SK-N-SH treated with all-trans-retinoic acid at 6 μM for 48 hours (cell line): ENCODE results near the gene CACNB2.

ENCODE experiments used
- ARNTL ChIP-seq: fragments of 450-650 bp; formaldehyde crosslinking; IDR thresholded peaks from 2 replicates; pipeline ENCODE4 v1.5.0; 2020; ENCODE audit warnings: low read depth, mild to moderate bottlenecking, moderate library complexity, borderline replicate concordance
- BACH2 ChIP-seq: fragments of 250-450 bp; sonication (Bioruptor Pico); IDR thresholded peaks from 2 replicates; pipeline ENCODE4 v1.9.0; 2021; ENCODE audit warnings: mild to moderate bottlenecking, borderline replicate concordance
- TCF4 ChIP-seq: fragments of 250-450 bp; sonication (Bioruptor Pico); IDR thresholded peaks from 2 replicates; pipeline ENCODE4 v1.8.0; 2021; ENCODE audit warnings: mild to moderate bottlenecking, moderate library complexity, borderline replicate concordance
- TOX ChIP-seq: fragments of 250-450 bp; sonication (Bioruptor Pico); IDR thresholded peaks from 2 replicates; pipeline ENCODE4 v1.8.0; 2021; ENCODE audit warnings: mild to moderate bottlenecking, moderate library complexity, borderline replicate concordance
- ZFP30 ChIP-seq: fragments of 450-650 bp; formaldehyde crosslinking; IDR thresholded peaks from 2 replicates; pipeline ENCODE4 v1.5.0; 2022; ENCODE audit warnings: mild to moderate bottlenecking, moderate library complexity
- TF ChIP-seq, protein P1 (sequence below): fragments of 250-450 bp; sonication (Bioruptor Pico); IDR thresholded peaks from 2 replicates; pipeline ENCODE4 v1.8.0; 2020; ENCODE audit warnings: mild to moderate bottlenecking, moderate library complexity, borderline replicate concordance
- TF ChIP-seq, protein P2 (sequence below): fragments of 250-450 bp; sonication (Bioruptor Pico); IDR thresholded peaks from 2 replicates; pipeline ENCODE4 v1.5.1; 2020; ENCODE audit warnings: low read depth, mild to moderate bottlenecking, moderate library complexity
- TF ChIP-seq, protein P3 (sequence below): fragments of 250-450 bp; sonication (Bioruptor Pico); IDR thresholded peaks from 2 replicates; pipeline ENCODE4 v1.5.0; 2020; ENCODE audit warnings: mild to moderate bottlenecking, moderate library complexity

DNA sequence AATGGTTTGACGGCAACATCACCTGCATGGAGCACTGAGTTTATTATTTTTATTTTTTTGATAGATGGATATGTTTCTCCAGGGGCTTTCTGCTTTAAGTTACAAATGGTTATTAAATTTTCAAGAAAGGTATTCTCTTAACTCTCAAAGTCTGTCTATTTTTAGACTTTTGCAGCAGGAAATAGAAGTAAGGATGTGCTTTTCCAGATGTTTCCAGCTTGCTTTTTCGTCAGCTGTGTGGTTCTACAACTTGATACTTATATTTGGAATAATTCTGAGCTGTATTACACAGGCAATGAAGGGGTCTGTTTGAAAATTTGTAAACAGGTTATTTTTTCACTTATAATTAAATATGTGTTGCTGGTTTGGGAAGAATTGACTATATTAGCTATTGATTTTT lies 69.0 kb downstream of the CACNB2 start:
- no peak for TF ChIP-seq ZFP30
- TF ChIP-seq BACH2 (CRISPR knock-in tag) = no peak
- no peak for TF ChIP-seq ARNTL (CRISPR knock-in tag)
- TF ChIP-seq, protein P1, sequence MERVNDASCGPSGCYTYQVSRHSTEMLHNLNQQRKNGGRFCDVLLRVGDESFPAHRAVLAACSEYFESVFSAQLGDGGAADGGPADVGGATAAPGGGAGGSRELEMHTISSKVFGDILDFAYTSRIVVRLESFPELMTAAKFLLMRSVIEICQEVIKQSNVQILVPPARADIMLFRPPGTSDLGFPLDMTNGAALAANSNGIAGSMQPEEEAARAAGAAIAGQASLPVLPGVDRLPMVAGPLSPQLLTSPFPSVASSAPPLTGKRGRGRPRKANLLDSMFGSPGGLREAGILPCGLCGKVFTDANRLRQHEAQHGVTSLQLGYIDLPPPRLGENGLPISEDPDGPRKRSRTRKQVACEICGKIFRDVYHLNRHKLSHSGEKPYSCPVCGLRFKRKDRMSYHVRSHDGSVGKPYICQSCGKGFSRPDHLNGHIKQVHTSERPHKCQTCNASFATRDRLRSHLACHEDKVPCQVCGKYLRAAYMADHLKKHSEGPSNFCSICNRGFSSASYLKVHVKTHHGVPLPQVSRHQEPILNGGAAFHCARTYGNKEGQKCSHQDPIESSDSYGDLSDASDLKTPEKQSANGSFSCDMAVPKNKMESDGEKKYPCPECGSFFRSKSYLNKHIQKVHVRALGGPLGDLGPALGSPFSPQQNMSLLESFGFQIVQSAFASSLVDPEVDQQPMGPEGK (CRISPR knock-in tag) = no peak
- TF ChIP-seq TCF4 (CRISPR knock-in tag) = no peak
- TF ChIP-seq, protein P2, sequence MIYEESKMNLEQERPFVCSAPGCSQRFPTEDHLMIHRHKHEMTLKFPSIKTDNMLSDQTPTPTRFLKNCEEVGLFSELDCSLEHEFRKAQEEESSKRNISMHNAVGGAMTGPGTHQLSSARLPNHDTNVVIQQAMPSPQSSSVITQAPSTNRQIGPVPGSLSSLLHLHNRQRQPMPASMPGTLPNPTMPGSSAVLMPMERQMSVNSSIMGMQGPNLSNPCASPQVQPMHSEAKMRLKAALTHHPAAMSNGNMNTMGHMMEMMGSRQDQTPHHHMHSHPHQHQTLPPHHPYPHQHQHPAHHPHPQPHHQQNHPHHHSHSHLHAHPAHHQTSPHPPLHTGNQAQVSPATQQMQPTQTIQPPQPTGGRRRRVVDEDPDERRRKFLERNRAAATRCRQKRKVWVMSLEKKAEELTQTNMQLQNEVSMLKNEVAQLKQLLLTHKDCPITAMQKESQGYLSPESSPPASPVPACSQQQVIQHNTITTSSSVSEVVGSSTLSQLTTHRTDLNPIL (CRISPR knock-in tag) = no peak
- no peak for TF ChIP-seq TOX (CRISPR knock-in tag)
- TF ChIP-seq, protein P3, sequence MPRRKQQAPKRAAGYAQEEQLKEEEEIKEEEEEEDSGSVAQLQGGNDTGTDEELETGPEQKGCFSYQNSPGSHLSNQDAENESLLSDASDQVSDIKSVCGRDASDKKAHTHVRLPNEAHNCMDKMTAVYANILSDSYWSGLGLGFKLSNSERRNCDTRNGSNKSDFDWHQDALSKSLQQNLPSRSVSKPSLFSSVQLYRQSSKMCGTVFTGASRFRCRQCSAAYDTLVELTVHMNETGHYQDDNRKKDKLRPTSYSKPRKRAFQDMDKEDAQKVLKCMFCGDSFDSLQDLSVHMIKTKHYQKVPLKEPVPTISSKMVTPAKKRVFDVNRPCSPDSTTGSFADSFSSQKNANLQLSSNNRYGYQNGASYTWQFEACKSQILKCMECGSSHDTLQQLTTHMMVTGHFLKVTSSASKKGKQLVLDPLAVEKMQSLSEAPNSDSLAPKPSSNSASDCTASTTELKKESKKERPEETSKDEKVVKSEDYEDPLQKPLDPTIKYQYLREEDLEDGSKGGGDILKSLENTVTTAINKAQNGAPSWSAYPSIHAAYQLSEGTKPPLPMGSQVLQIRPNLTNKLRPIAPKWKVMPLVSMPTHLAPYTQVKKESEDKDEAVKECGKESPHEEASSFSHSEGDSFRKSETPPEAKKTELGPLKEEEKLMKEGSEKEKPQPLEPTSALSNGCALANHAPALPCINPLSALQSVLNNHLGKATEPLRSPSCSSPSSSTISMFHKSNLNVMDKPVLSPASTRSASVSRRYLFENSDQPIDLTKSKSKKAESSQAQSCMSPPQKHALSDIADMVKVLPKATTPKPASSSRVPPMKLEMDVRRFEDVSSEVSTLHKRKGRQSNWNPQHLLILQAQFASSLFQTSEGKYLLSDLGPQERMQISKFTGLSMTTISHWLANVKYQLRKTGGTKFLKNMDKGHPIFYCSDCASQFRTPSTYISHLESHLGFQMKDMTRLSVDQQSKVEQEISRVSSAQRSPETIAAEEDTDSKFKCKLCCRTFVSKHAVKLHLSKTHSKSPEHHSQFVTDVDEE = no peak
